HCT116 (cell line): ENCODE results near the gene TIMM17A. TPM values are rescaled to one million over a fixed set of nuclear protein-coding genes. Genes with fewer than 3 reads are reported as not detected.
A peak's percentile ranks its signal among the peaks of the same experiment; 100 is the strongest.

Experiments
- ATAC-seq: fragments of 200-7000 bp; cut with Tn5 transposase; 2 replicates; pipeline ENCODE4 v1.9.1; 2020; ENCODE audit warnings: mild to moderate bottlenecking, moderate library complexity
- BruUV-seq: library from RNA; stranded (reverse); fragments of 400-500 nt; replicated peaks from 2 replicates; lab custom pipeline; 2021; lab: Mats Ljungman, UMichigan
- CTCF ChIA-PET: fragments of 300-600 bp; sonication (Branson Sonifier 250); formaldehyde crosslinking; loops from one replicate; lab custom pipeline; 2021; ENCODE audit warnings: antibody characterized with exemption; lab: Charles Lee
- POLR2A ChIA-PET: fragments of 300-600, 350-600 bp; sonication (Branson Sonifier 250); formaldehyde crosslinking; loops from one replicate; lab custom pipeline; 2021; ENCODE audit warnings: antibody characterized with exemption; lab: Charles Lee
- RAD21 ChIA-PET, 2 experiments: fragments of 300-600 bp; sonication (Branson Sonifier 250); formaldehyde crosslinking; loops; one replicate each; lab custom pipeline; 2023; ENCODE audit warnings: low total read pairs in 2 of 2; ENCODE audit not compliant: uncharacterized antibody in 2 of 2, unreplicated experiment in 2 of 2, low non-redundant PET in 1 of 2; lab: Charles Lee
- DNase-seq: peaks from one replicate; pipeline ENCODE4 v3.0.0-alpha.2; 2010; ENCODE audit warnings: low read depth, low spot score
- H2AFZ ChIP-seq: fragments of 200-600 bp; shearing (Covaris generic), sonication (generic); 2 replicates; pipeline ENCODE4 v1.6.1; 2017; ENCODE audit warnings: low read depth, mixed run types, mixed read lengths, antibody characterized with exemption, low read length; ENCODE audit not compliant: poor library complexity, severe bottlenecking
- H3K27ac ChIP-seq: 2 replicates; pipeline ENCODE4 v1.5.1; 2012; ENCODE audit warnings: low read depth, low read length
- H3K27me3 ChIP-seq: fragments of 200-600 bp; sonication (generic); 2 replicates; pipeline ENCODE4 v1.6.1; 2016; ENCODE audit warnings: mixed run types, low read length, mixed read lengths; ENCODE audit not compliant: insufficient read depth
- H3K36me3 ChIP-seq, 2 experiments: fragments of 200-500 bp in 1 of 2; fragments of 200-600 bp in 1 of 2; sonication (Bioruptor generic) in 1 of 2; sonication (generic) in 1 of 2; 2 replicates each; pipeline versions ENCODE4 v1.5.1 to v1.6.1; 2014 to 2016; ENCODE audit warnings: low read length in 2 of 2, inconsistent platforms in 1 of 2, mixed read lengths in 1 of 2, mixed run types in 1 of 2; ENCODE audit not compliant: insufficient read depth in 2 of 2, control insufficient read depth in 1 of 2
- H3K4me1 ChIP-seq, 2 experiments: fragments of 200-600 bp in 1 of 2; sonication (generic) in 1 of 2; 2 replicates each; pipeline versions ENCODE4 v1.5.1 to v1.6.1; 2012 to 2017; ENCODE audit warnings: low read length in 2 of 2, inconsistent platforms in 1 of 2, mild to moderate bottlenecking in 1 of 2, mixed read lengths in 1 of 2, mixed run types in 1 of 2, moderate library complexity in 1 of 2; ENCODE audit not compliant: insufficient read depth in 2 of 2, control insufficient read depth in 1 of 2
- H3K4me2 ChIP-seq: fragments of 200-600 bp; sonication (generic); 2 replicates; pipeline ENCODE4 v1.6.1; 2017; ENCODE audit warnings: mixed run types, low read length, mixed read lengths
- H3K4me3 ChIP-seq, 2 experiments: fragments of 200-600 bp in 1 of 2; sonication (generic) in 1 of 2; replicated peaks in 1 of 2; 2 replicates each; pipeline ENCODE4 v1.5.1; 2011 to 2016; ENCODE audit warnings: low read length in 2 of 2, control low read depth in 1 of 2, low read depth in 1 of 2, mild to moderate bottlenecking in 1 of 2, mixed read lengths in 1 of 2, mixed run types in 1 of 2
- H3K79me2 ChIP-seq: fragments of 200-600 bp; sonication (generic); 2 replicates; pipeline ENCODE4 v1.6.1; 2017; ENCODE audit warnings: mild to moderate bottlenecking, mixed run types, low read length, moderate library complexity, mixed read lengths; ENCODE audit not compliant: insufficient read depth
- H3K9ac ChIP-seq: fragments of 200-600 bp; sonication (generic); 2 replicates; pipeline ENCODE4 v1.6.1; 2016; ENCODE audit warnings: low read length, mixed read lengths
- H3K9me2 ChIP-seq: fragments of 200-600 bp; sonication (generic), shearing (Covaris generic); 2 replicates; pipeline ENCODE4 v1.6.1; 2017; ENCODE audit warnings: mixed run types, mild to moderate bottlenecking, moderate library complexity; ENCODE audit not compliant: insufficient read depth
- H3K9me3 ChIP-seq, 2 experiments: fragments of 200-500 bp in 1 of 2; fragments of 200-600 bp in 1 of 2; sonication (Bioruptor generic) in 1 of 2; sonication (generic) in 1 of 2; 2 replicates each; pipeline ENCODE4 v1.6.1; 2014 to 2017; ENCODE audit warnings: low read length in 2 of 2, mixed read lengths in 2 of 2, inconsistent platforms in 1 of 2, low read depth in 1 of 2, mild to moderate bottlenecking in 1 of 2, mixed run types in 1 of 2, moderate library complexity in 1 of 2; ENCODE audit not compliant: control insufficient read depth in 1 of 2, insufficient read depth in 1 of 2
- H4K20me1 ChIP-seq: fragments of 200-600 bp; sonication (generic), shearing (Covaris generic); 2 replicates; pipeline ENCODE4 v1.6.1; 2017; ENCODE audit warnings: mixed run types, mild to moderate bottlenecking, moderate library complexity; ENCODE audit not compliant: insufficient read depth
- CBX3 ChIP-seq: IDR thresholded peaks from 2 replicates; pipeline ENCODE4 v1.6.1; 2012; ENCODE audit warnings: low read depth
- ELF1 ChIP-seq: IDR thresholded peaks from 2 replicates; pipeline ENCODE4 v1.6.1; 2012; ENCODE audit warnings: low read depth, borderline replicate concordance
- EZH2 ChIP-seq: fragments of 200-600 bp; sonication (generic); IDR thresholded peaks from 2 replicates; pipeline ENCODE4 v1.6.1; 2017; ENCODE audit warnings: antibody characterized with exemption, mixed run types
- EZH2phosphoT487 ChIP-seq: fragments of 200-600 bp; IDR thresholded peaks from 2 replicates; pipeline ENCODE4 v1.6.1; 2018; ENCODE audit warnings: antibody characterized with exemption, borderline replicate concordance
- POLR2A ChIP-seq: IDR thresholded peaks from 2 replicates; pipeline ENCODE4 v1.7.0; 2011; ENCODE audit warnings: borderline replicate concordance; ENCODE audit not compliant: insufficient read depth, insufficient read length; ENCODE audit errors: extremely low read depth
- POLR2AphosphoS5 ChIP-seq: IDR thresholded peaks from 2 replicates; pipeline ENCODE4 v1.6.1; 2011; ENCODE audit warnings: mild to moderate bottlenecking, low read depth, low read length, moderate library complexity
- SRF ChIP-seq: IDR thresholded peaks from 2 replicates; pipeline ENCODE4 v1.6.1; 2012; ENCODE audit warnings: low read depth
- TCF7L2 ChIP-seq: IDR thresholded peaks from 2 replicates; pipeline ENCODE4 v1.7.0; 2011; ENCODE audit warnings: borderline replicate concordance, inconsistent platforms; ENCODE audit not compliant: insufficient read depth, insufficient read length; ENCODE audit errors: extremely low read depth
- YY1 ChIP-seq: IDR thresholded peaks from 2 replicates; pipeline ENCODE4 v1.6.1; 2011; ENCODE audit warnings: low read length, low read depth, moderate library complexity, mild to moderate bottlenecking; ENCODE audit not compliant: insufficient replicate concordance; ENCODE audit errors: extremely low read depth
- ZFX ChIP-seq: fragments of 450-650 bp; IDR thresholded peaks from 2 replicates; pipeline ENCODE4 v1.6.1; 2017
- ZNF274 ChIP-seq: fragments of 200-500 bp; sonication (Bioruptor generic); IDR thresholded peaks from 2 replicates; pipeline ENCODE4 v1.6.1; 2014; ENCODE audit warnings: mild to moderate bottlenecking, low read depth, low read length, inconsistent platforms
- intact Hi-C: fragments of 100-400 bp; cut with micrococcal nuclease; formaldehyde crosslinking; loops from 2 replicates; pipeline ENCODE4 v1.10.0; 2022
- total RNA-seq: library from RNA; stranded (reverse); gene quantifications from one replicate; pipeline ENCODE4 v1.2.1, GENCODE V29; 2021; ENCODE audit not compliant: unreplicated experiment
- TF ChIP-seq, protein P1 (sequence below): IDR thresholded peaks from 2 replicates; pipeline ENCODE4 v1.6.1; 2012
- TF ChIP-seq, protein P2 (sequence below): IDR thresholded peaks from 2 replicates; pipeline ENCODE4 v1.6.1; 2012

Gene TIMM17A
- total RNA-seq, 1 experiment from 2014 or later, result 100 TPM

DNA sequence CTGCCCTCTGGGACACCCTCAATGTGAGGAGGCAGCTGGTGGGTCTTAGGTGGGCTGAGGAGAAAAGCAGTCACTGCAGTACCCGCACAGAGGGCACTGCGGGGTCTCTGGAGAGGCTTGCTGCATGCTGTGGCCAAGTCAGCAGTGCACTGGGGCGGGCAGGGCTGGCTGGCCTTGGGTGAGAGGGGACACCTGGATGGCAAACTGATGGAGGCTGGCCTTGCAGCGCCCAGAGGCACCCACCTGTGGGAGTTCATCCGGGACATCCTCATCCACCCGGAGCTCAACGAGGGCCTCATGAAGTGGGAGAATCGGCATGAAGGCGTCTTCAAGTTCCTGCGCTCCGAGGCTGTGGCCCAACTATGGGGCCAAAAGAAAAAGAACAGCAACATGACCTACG lies 58.3 kb downstream of the TIMM17A start:
- no peak overlapping the region for H3K4me3 ChIP-seq
- no peak for ATAC-seq
- H3K36me3 ChIP-seq, result peaks cover 6 to 31% of the 10 kb centered on the region in 2 experiments
- no peak for DNase-seq
- BruUV-seq, result no TSS peak
- no peak overlapping the region for H2AFZ ChIP-seq
- H3K4me2 ChIP-seq, result peak overlapping the region; percentile 99; the same call in 1 of the 2 replicates
- H3K27ac ChIP-seq, result peak overlapping the region; percentile 23; the same call in 1 of the 2 replicates
- POLR2A ChIA-PET, result interaction anchor here (1.3 to 9.2 kb wide), 6 partner anchors 8 to 92 kb away, joined by 3 to 174 read pairs (median 24); no protein-coding TSS in a partner anchor
- H3K9me3 ChIP-seq, result no peaks in the 10 kb centered on the region
- no peaks in the 10 kb centered on the region for H3K9me2 ChIP-seq
- RAD21 ChIA-PET, result no interaction called here
- intact Hi-C loops, result no loop called here
- H4K20me1 ChIP-seq, result no peaks in the 10 kb centered on the region
- TF ChIP-seq EZH2, result no peak
- TF ChIP-seq CBX3, result no peak
- no peak for TF ChIP-seq YY1
- TF ChIP-seq ZNF274, result no peak
- no peak for TF ChIP-seq POLR2A
- TF ChIP-seq, protein P1, sequence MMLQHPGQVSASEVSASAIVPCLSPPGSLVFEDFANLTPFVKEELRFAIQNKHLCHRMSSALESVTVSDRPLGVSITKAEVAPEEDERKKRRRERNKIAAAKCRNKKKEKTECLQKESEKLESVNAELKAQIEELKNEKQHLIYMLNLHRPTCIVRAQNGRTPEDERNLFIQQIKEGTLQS, result no peak
- TF ChIP-seq EZH2phosphoT487, result no peak
- TF ChIP-seq, protein P2, sequence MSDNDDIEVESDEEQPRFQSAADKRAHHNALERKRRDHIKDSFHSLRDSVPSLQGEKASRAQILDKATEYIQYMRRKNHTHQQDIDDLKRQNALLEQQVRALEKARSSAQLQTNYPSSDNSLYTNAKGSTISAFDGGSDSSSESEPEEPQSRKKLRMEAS, result no peak
- TF ChIP-seq ZFX, result no peak
- TF ChIP-seq TCF7L2, result no peak
- TF ChIP-seq SRF, result no peak
- no peak; the same call in 1 of the 2 replicates for TF ChIP-seq POLR2AphosphoS5
- TF ChIP-seq ELF1, result no peak
- TF ChIP-seq, all 23 proteins: peak for 0
- H3K27me3 ChIP-seq, result no peaks in the 10 kb centered on the region
- CTCF ChIA-PET, result no interaction called here
- H3K9ac ChIP-seq, result no peak overlapping the region
- H3K79me2 ChIP-seq, result peaks cover 47% of the 10 kb centered on the region
- peaks cover 71 to 100% of the 10 kb centered on the region in 2 experiments for H3K4me1 ChIP-seq
